ENCODE results near the gene TAOK3.

DNA sequence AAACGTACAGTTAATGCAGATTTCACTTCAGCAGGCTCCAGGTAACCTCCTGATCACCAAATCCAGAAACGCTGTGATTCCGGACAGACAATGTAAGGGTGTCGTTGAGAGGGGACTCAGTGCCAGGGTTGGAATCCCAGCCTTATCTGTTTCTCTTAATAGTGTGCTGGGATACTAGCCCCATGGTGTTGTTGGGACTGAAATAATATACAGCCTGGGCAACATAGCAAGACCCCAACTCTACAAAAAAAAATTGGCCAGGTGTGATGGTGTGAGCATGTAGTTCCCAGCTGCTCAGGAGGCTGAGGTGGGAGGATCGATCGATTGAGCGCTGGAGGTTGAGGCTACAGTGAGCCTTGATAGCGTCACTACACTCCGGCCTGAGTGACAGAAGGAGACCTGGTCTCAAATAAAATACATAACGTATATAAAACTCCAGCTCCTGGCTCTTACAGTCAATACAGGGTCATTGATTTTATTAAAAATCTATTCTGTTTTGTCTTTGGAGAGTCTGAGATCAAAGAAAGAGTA is 235.5 kb downstream of the TAOK3 start:
- TF ChIP-seq, protein P1, sequence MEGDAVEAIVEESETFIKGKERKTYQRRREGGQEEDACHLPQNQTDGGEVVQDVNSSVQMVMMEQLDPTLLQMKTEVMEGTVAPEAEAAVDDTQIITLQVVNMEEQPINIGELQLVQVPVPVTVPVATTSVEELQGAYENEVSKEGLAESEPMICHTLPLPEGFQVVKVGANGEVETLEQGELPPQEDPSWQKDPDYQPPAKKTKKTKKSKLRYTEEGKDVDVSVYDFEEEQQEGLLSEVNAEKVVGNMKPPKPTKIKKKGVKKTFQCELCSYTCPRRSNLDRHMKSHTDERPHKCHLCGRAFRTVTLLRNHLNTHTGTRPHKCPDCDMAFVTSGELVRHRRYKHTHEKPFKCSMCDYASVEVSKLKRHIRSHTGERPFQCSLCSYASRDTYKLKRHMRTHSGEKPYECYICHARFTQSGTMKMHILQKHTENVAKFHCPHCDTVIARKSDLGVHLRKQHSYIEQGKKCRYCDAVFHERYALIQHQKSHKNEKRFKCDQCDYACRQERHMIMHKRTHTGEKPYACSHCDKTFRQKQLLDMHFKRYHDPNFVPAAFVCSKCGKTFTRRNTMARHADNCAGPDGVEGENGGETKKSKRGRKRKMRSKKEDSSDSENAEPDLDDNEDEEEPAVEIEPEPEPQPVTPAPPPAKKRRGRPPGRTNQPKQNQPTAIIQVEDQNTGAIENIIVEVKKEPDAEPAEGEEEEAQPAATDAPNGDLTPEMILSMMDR (IDR thresholded peaks at IDR 0.05), result no peak
- no peak for TF ChIP-seq POLR2A (IDR thresholded peaks at IDR 0.05)

Data from breast epithelium (tissue), 3 donors.